ENCODE results near the gene RCOR3.

The RCOR3 gene

DNA sequence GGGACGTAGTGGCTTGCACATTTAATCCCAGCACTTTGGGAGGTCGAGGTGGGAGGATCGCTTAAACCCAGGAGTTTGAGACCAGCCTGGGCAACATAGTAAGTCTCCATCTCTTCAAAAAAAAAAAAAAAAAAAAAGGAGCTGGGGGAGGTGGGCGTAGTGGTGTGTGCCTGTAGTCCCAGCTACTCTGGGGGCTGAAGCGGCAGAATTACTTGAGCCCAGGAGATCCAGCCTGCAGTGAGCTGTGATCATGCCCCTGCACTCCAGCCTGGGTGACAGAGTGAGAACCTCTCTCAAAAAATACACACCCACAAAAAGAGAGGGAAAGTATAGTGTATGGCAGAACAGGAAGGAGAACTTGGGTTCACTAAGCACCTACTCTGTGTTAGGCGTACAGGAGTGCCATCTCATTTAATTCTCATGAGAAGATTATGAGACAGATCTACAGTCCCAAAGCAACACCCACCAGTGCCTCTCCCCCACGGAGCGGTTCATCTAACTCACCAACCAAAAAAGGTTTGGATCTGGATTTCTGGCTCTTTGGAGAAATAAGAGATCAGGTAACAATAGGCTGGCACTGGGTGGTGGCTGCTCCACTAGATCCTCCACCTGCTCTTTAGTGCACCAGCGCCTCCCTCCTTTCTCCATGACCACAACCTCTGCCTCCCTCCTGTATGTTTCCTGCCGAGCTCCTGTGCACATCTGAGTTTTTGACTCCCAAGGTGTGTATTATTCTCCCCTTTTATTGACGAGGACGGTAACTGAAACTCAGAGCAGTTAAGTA is 66.0 kb downstream of the RCOR3 start:
- no peak for DNase-seq (ENCODE audit: low read depth in 2 of 2)

DNA sequence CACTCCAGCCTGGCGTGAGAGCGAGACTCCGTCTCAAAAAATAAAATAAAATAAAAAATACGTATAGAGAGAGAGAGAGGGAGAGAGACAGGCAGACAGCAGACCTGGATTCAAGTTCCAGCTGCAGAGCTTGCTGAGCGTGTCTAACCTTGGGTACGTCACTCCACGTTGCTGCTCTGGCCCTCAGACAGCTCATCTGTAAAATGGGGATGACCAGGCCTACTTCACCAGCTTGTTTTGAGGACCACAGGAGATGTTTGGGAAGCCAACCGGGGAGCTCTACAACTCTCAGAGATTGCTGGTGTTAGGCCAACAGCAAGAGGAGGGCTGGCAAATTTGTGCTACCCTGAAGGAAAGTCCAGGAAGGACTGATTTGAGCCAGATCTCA is 67.0 kb downstream of the RCOR3 start:
- DNase-seq (ENCODE audit: low read depth in 2 of 2): no peak

DNA sequence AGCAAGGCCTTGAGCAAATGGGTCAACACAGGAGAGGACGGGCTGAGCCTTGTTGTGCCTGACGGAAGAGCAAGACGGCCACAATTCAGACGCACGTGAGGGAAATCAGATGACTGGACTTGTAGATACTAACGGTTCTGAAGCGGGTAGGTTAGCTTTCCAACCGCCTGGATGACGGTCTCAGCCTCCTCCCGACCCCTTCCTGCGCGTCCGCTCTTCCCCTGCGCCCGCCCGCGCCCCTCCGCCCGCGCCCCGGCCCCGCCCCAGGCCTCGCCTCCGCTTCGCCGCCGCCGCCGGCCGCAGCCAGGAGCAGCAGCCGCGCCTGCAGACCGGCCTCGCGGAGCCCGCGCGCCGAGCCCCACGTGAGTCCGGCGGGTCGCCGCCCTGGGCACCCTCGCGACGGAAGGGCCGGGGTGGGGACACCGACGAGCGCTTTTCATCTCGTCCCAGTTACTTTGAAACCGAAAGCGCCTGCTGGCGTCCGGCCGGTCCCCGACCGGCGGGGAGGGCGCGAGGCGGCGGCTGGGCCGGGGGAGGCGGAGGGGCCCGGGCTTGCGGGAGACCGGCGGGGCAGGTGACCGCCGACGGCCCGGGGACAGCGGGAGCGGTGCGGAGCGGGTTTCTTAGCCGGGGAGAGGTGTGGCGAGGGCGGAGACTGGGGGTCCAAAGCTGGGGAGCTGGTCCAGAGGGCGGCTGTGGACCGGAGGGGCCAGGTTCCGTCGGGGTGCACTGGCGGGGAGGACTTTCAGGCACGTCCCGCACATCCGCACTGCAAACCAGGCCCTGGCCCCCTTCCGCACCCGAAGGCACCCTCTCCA is 67.6 kb downstream of the RCOR3 start, which contains the start of gene TRAF5:
Gene TRAF5, plus strand, starts transcription at position 306 of the 818 bp plus-strand sequence. CDS start 26,407 bp downstream, outside the sequence.
- peak in 1 of 2 experiments; percentile 10 for DNase-seq (ENCODE audit: low read depth in 2 of 2)

DNA sequence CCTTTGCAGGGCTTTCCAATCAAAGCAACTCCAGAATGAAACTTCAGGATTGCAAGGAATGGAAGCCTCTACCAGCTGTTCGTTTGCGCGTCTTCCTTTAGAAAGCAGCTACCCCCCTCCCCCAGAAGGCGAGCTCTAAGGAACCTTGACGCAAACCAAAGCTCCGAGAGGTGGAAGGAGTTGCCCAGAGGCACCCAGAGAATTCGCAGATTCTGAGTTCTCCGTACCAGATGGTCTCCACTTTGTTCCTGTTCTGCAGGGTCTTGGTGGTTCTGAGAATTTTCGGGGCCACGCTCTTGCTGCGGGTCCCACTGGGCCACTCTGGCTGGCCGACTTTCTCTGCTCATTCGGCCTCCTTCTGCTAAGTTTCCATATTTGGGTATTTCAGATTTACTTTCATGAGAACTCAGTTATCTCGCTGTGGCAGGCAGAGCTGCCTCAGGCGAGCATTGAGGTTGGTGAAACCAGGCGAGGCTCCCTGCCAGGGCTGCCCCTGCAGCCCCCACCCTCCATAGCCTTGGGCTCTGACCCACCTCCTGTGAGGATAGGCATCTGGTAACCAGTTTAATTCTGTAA is 68.3 kb downstream of the RCOR3 start:
- DNase-seq (ENCODE audit: low read depth in 2 of 2): peak in 1 of 2 experiments; percentile 45

DNA sequence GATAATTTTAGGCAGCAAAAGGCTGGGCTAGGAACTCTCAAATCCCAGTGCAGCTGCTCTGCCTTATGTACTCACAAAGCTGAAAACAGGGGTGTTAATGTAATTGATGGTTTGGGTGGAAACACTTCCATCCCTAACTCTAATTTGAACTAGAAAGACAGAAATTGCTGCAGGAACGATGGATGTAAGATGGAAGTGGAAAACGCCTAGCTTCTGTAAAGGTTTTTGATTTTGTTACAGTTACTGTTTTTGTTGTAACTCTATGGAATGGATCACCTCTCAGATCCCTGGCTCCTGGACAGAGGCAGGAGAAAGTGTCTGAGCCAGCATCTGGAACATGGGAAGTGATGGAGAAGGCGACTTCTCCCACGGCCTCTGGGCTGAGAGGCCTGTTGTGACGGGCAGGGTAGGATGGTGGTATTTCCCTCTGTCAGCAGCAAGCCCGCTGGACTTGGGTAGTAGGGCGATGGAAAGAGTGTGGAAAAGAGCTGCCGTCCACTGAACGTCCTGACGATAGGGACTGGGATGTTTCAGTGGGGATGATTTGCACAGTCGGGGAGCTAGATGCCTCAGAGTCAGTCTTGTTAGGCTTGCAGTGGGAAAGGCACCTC is 69.0 kb downstream of the RCOR3 start:
- DNase-seq (ENCODE audit: low read depth in 2 of 2): no peak

DNA sequence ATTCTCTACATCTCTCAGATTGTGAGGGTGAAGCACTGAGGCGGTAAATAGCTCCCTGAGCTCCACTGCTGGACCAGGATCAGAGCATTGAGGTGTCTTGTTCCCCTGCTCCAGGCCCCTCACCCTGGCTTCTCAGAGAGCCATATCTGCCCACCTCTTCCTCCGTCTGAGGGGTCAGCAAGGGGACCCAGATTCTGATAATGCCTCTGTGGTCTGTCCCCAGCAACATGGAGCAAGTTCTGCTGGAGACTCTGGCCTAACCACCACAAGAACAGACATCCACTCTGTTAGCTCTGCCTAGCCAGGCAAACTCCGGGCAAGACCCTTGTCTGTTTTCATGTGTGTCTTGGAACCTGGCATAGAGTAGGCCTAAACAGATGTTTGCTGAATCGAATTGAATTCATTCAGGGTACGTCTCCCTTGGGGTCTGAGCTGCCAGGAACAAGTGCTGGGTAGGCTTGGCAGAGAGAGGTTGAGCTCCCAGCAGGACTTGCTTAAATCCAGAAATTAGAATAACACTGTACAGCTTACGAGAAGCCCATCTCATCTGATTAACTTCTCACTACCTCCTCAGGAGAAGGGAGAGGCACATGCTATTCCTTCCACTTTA is 69.8 kb downstream of the RCOR3 start:
- DNase-seq (ENCODE audit: low read depth in 2 of 2): no peak

DNA sequence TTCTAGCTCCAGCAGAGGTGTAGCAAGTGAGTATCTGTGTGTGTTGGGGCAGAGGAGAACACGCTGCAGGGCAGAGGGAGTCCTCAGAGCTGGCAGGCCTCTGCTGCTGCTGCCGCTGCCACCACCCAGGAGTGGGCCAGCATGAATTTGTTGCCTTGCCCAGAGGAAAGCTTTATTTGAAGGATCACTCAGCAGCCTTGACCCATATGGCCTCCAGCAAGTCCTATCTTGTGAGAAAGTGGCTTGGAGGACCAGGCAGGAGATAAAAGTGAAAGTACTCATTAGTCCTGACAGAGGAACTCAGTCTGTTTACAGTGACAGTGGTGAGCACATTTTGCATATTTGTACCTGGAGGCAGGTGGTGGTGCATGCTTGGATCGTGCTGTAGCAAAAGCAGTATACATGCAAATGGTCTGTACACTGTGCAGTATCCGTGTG is 70.6 kb downstream of the RCOR3 start:
- no peak for DNase-seq (ENCODE audit: low read depth in 2 of 2)

DNA sequence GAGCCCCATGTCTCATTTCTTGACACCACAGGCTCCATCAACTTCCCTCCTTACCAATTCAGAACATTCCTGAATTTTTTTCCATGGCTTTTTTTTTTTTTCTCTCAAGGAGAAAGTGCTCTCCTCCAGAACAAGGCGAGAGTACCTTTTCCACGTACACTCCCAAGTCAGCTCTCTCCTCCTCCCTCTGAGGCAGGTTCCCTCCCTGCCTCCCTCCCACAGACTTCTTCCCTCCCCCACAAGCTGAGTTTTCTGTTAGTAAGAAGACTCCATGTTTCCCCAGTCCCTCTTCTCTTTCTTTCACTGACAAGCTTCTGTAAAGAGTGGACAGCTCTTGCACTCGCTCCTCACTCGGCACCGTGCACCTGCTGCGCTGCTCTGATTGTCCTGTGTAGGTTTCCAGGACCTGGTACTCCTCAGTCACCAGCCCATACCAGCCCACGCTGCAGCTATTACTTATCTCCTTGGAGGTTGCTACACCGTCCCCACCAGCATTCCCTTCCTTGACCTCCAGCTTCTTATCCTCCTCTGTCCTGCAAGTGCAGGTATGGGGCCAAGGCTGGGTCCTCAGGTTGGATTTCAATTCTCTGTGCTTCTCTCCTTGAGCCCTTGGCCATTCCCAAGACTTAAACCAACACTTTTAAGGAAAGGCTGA is 71.2 kb downstream of the RCOR3 start:
- no peak for DNase-seq (ENCODE audit: low read depth in 2 of 2)

DNA sequence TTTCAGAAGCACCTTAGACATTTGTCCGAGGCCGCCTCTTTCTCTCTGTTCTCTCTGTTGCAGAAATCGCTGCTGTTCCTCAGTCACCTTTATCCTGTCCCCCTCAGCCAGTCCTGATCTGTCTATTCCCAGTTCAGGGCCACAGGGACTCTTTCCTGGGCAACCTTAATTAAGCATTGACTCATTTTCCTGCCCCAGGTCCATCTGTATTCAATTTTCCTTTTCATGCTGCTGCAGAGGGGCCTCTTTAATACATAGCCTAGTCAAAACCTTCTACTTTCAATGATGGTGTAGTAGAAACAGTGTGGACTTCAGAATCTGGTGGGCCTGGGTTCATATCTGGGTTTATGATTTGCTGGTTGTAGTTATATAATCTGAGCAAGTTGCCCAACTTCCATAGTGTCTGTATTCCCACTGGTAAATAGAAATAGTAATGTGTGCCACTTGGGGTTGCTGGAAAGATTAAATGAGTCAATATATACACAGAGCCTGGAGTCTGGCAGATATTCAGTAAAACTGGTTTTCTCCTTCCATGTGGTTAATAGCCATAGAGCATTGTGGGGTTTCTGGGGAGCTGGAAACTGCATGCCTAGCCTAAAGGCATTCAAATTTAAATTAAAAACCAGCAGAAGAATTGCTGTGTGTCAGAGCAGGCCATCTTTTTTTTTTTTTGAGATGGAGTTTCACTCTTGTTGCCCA is 72.0 kb downstream of the RCOR3 start:
- peak; percentile 25 to 34 for DNase-seq (ENCODE audit: low read depth in 2 of 2)

DNA sequence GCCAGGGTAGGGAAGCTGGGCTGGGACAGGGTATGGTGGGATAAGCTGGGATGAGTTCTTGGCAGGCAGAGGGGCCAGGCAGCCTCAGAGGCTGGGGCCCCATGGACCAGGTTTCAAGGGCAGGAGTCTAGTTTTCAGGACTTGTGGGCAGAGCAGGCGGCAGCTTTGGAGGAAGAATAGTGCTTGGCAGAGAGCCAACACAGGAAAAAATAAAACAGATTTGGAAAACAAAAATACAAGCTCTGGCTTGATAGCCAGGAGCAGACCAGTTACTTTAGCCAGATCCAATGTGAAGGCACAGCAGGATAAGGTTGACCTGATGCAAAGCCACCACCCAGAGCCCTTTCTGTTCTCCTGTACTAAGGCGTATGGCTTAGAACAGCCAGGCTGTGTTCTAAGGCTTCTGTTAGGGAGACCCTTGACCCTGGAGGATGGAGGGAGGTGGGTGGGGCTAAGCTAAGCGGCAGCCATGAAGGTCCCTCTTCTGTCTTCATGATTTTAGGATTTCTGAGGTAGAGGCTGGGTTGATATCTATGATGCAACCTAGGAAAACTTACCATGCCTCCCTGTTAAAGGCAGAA is 73.0 kb downstream of the RCOR3 start:
- no peak for DNase-seq (ENCODE audit: low read depth in 2 of 2)

DNA sequence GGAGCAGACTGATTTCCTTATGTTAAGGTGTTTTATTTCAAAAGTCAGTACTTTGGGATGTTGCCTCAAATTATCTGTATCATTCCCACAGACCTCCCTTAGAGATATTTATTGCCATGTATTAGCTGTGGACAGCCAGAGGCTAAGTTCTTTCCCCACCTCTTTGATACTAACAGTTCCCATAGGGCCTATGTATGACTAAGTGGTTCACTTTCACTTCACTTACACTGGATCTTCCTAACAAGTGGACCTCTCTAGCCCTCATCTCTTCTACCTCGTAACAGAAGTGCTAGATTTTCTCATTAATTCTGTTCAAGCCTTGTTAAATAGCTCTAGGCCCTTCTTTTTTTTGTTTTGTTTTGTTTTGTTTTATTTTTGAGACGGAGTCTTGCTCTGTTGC is 73.7 kb downstream of the RCOR3 start:
- DNase-seq (ENCODE audit: low read depth in 2 of 2): no peak

DNA sequence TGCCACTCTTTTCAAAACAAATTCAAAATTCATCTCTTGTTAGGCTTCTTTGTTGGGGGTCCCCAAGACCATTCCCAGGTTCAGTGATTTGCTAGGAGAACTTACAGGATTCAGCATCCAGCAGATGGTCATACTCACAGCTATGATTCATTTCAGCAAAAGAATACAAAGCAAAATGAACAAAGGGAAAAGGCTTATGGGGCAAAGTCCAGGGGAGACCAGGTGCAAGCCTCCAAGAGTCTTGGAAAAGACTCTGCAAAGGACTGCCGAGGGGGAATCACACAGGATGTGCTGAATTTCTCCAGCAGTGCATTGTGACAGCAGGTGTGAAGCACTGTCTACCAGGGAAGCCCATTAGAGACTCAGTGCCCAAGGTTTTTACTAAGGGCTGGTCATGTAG is 74.7 kb downstream of the RCOR3 start:
- no peak for DNase-seq (ENCODE audit: low read depth in 2 of 2)

DNA sequence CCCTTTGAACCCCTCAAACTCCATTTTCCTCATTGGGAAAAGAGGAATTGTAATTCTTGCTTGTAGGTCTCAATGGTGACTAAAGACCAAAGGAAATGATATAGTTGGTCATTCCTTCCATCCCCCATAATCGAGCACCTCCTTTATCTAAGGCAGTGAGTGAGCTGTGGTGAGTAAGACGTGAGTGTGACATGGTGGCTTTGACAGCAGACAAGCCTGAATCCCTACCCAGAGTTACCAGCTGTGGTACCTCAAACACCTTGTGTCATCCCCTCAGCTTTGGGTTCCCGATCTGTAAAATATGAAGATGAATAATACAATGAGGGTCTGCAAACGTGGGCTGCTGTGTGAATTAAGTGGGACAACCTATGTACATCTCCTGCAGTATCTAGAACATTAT is 75.8 kb downstream of the RCOR3 start:
- no peak for DNase-seq (ENCODE audit: low read depth in 2 of 2)

DNA sequence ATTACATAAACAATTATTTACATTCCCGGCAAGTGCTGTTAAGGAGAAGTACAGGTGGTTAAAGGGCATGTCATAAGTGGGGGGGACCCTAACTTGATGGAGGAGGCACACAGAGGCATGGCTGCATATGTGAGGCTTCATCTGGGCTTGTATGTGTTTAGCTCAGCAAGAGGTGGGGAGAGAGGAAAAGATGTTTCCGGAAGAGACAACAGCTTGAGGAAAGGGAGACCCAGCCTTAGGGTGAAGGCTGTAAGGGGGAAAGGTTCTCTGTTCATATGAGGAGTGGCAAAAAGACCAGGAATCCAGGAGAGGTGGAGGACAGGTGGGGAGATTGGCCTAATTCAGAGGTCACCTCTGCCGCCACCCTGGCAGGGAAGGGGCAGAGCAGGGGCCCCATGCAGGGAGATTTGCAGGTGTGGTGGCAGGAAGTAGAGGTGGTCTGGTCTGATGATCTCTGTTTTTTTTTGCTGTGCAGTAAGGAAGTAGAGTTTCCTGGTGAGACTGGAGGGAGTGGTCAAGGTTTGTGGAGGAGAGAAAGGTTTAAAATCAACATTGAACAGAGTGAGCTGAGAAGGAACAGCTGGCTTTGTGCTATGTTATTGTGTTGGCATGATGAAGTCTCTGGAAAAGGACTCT is 76.5 kb downstream of the RCOR3 start:
- DNase-seq (ENCODE audit: low read depth in 2 of 2): no peak

DNA sequence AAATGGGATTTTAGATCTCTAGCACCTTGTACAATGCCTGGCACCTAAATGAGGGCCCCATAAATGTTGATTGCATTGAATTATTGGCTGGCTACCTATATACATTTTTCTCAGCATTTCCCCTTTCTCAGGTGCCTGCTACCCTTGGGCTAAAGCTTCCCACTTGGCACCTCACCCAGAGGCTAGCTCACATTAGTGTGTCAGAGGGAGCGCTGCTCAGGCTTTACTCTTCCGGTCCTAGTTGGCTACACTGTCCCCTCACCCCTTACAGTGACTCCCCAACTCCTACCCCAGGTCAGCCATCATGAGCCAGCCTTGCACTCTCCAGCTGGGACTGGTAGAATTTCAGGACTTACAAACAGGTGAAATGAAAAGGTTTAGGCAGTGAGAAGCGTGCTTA is 77.0 kb downstream of the RCOR3 start:
- DNase-seq (ENCODE audit: low read depth in 2 of 2): no peak

DNA sequence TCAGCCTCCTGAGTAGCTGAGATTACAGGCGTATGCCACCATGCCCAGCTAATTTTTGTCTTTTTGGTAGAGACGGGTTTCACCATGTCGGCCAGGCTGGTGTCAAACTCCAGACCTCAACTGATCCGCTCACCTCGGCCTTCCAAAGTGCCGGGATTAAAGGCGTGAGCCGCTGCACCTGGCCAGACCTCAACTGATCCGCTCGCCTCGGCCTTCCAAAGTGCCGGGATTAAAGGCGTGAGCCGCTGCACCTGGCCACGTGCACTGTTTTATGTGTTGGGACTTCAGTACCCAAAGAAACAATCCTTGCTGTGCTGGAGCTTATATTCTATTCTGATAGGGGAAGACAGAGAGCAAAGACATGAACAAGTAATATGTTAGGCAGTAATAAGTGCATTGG is 77.6 kb downstream of the RCOR3 start:
- DNase-seq (ENCODE audit: low read depth in 2 of 2): no peak

DNA sequence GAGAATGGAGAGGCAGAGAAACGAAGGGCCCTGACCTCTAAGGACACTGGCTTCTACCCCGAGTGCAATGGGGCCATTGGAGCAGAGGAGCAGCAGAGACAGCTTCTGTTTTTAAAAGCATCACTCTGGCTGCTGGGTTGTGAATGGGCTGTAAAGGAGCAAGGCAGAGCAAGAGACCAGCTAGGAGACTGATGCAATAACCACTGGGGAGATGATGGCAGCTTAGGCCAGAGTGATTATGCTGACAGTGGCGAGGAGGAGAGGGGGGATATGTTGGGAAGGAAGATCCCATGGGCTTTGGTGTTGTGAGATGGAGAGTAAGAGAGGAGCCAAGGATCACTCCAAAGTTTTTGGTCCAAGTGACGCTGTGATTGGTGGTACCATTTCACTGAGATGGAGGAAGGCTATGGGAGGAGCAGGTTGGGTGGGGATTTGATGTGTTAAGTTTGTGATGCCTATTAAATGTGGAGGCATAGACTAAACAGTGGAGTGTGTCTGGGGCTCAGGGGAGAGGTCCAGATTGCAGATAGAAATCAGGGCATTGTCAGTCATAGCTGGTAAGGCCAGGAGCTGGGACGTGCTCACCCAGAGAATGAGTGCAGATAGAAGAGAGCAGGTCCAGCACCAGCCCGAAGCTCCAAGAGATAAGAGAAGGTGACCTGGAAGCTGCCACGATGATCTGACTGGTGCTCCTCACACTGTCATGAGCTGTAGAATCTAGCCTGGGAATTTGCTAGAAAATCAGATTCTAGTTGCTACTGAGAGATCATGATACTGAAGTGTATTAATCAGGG is 78.5 kb downstream of the RCOR3 start:
- DNase-seq (ENCODE audit: low read depth in 2 of 2): no peak

DNA sequence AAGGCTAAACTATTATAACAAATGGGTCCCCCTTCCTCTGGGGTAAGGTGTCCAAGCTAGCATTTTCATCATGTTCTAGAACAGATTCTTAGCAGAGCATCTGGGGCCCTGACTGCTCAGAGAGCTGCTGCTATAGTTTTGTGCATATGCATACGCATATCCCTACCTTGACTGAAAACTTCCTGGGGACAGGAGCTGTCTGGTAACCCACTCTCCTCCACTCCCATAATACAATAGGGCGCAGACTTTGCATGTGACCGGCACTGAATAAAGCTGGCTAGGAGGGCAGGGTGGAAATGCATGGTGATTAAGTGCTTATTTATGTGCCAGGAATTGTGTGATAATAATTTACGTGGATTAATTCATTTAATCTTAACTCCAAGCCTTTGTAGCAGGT is 79.1 kb downstream of the RCOR3 start:
- no peak for DNase-seq (ENCODE audit: low read depth in 2 of 2)

DNA sequence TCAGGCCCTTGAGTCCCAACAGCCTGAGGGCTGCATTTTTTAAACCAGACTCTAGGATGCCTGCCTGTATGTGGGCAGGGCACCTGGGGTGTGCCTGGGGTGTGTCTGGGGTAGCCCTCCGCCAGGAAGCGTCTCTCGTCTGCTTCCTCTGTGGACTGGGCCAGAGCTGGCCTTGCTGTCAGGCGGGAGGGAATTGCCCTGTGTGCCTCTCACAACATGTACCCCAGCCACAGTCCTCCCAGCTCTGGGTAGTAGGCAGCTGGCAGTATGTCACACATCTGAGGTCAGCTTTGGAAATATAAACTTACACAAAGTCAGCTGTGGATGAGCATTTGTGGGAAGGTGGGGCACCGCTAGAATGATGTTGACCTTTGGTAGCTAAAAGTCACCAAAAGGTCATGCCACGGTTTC is 80.5 kb downstream of the RCOR3 start:
- DNase-seq (ENCODE audit: low read depth in 2 of 2): no peak
